Natural killer cell (primary cell): ENCODE measurements around the gene MGAT3. TPM values are rescaled to one million over a fixed set of nuclear protein-coding genes. Genes with fewer than 3 reads are reported as not detected.

Experiments used
- ATAC-seq, 3 donors: fragments of 150-1000 bp in 2 of 3; fragments of 200-7000 bp in 1 of 3; cut with Tn5 transposase; 1 replicate in 1 of 3; 2 replicates in 2 of 3; pipeline ENCODE4 v1.10.0; 2021; ENCODE audit warnings: mild to moderate bottlenecking in 2 of 3, moderate library complexity in 2 of 3
- DNase-seq, 2 donors: peaks; one replicate each; pipeline versions ENCODE4 v3.0.0 to v3.0.0-alpha.2; 2013 to 2021; ENCODE audit warnings: mixed read lengths in 1 of 2
- H3K27ac ChIP-seq: one replicate; pipeline ENCODE4 v1.5.1; 2013; ENCODE audit warnings: mild to moderate bottlenecking, low read length
- H3K27me3 ChIP-seq: one replicate; pipeline ENCODE4 v1.6.1; 2013; ENCODE audit warnings: low read length; ENCODE audit not compliant: control insufficient read depth, insufficient read depth
- H3K36me3 ChIP-seq: one replicate; pipeline ENCODE4 v1.6.1; 2013; ENCODE audit warnings: low read length; ENCODE audit not compliant: control insufficient read depth, insufficient read depth
- H3K4me1 ChIP-seq: one replicate; pipeline ENCODE4 v1.6.1; 2013; ENCODE audit warnings: low read length; ENCODE audit not compliant: control insufficient read depth, insufficient read depth
- H3K4me3 ChIP-seq: one replicate; pipeline ENCODE4 v1.5.1; 2013; ENCODE audit warnings: low read length
- H3K9me3 ChIP-seq: one replicate; pipeline ENCODE4 v1.6.1; 2013; ENCODE audit warnings: low read length; ENCODE audit not compliant: control insufficient read depth, insufficient read depth
- H3K27ac Mint-ChIP-seq, 2 donors: one replicate each; pipeline ENCODE4 v1.8.0; 2022; ENCODE audit warnings: mild to moderate bottlenecking in 2 of 2, mixed read lengths in 2 of 2, moderate library complexity in 1 of 2
- H3K27me3 Mint-ChIP-seq, 2 donors: one replicate each; pipeline ENCODE4 v1.8.0; 2022; ENCODE audit warnings: low read depth in 2 of 2, mixed read lengths in 2 of 2
- H3K36me3 Mint-ChIP-seq: one replicate; pipeline ENCODE4 v1.8.0; 2022; ENCODE audit warnings: mixed read lengths
- H3K4me1 Mint-ChIP-seq, 2 donors: one replicate each; pipeline ENCODE4 v1.8.0; 2022; ENCODE audit warnings: mixed read lengths in 2 of 2
- H3K4me3 Mint-ChIP-seq: one replicate; pipeline ENCODE4 v1.8.0; 2022; ENCODE audit warnings: mild to moderate bottlenecking, moderate library complexity, mixed read lengths
- H3K9me3 Mint-ChIP-seq, 2 donors: one replicate each; pipeline ENCODE4 v1.8.0; 2022; ENCODE audit warnings: mixed read lengths in 2 of 2
- CTCF ChIP-seq: fragments of 200-600 bp; IDR thresholded peaks from one replicate; pipeline ENCODE4 v1.8.0; 2022; ENCODE audit warnings: antibody characterized with exemption
- WGBS: methylation state at CpG from one replicate; pipeline ENCODE4 v1.1.7; 2013; ENCODE audit warnings: missing lambda C conversion rate; ENCODE audit not compliant: insufficient coverage; 5-methylcytosine and 5-hydroxymethylcytosine counted together
- intact Hi-C: fragments of 100-400 bp; cut with micrococcal nuclease; formaldehyde crosslinking; loops from one replicate; pipeline ENCODE4 v1.14.2; 2022
- total RNA-seq, 4 donors: library from RNA; stranded (reverse); fragments of 120-200 nt in 1 of 4; gene quantifications; one replicate each; pipeline versions ENCODE4 v1.2.3 to v1.2.4, GENCODE V29; 2013 to 2022

The MGAT3 gene
- total RNA-seq, 3 donors from 2014 or later (not counting 1 experiment from before 2014, with no cell fraction given), result 0.09 to 13.7 (median 0.11) TPM

DNA sequence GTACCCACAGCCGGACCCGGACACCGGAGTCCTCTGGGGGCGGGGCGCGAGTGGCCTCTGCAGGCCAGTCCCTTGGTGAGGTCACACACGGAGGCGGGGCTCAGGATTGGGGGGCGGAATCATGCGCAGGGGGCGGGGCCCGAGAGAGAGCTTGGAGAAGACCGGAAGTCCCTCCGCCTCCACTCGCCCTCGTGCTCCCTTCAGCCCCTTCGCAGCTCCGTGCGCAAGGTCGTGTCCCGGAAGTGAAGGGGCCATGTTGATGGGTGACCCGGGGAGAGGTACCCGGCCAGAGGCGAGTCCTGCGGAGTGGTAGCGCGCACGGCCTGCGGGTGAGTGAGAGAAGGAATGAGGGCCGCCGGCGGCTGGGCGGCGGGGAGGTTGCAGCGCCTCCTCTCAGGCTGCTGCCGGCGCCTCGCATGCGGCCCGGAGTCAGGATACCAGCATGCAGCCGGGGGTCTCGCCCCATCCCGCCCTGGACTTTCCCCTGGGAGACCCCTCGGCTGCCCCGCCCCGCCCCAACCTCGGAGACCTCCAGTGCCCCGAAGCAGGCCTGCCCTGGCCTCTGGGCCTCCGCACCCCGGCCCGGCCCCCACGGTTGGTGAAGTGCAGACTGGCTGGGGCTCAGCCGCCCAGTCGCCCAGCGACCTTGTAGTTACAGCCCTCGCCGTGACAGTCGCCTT lies 45.4 kb downstream of the MGAT3 start, which contains the start of gene MIEF1:
MIEF1 (plus strand) TSS at position 182 of the 680 bp plus-strand sequence. CDS start 9,005 bp downstream, outside the sequence.
- under 1% methylated on average over 58 of the region's 58 CpGs for WGBS
- Mint-ChIP-seq H3K9me3 (no peaks in the 10 kb centered on the region), H3K4me3 (peak within 1 kb of the TSS; percentile 91), H3K36me3 (no peaks in the 10 kb centered on the region), H3K4me1 (peaks cover 27 to 50% of the 10 kb centered on the region in 2 donors), H3K27ac (peak within 1 kb of the TSS; percentile 90 to 94), H3K27me3 (no peaks in the 10 kb centered on the region)
- TF ChIP-seq CTCF, result no peak
- ATAC-seq, result peak; percentile 97 to 99 (median 97)
- peaks cover 26% of the 10 kb centered on the region for H3K4me1 ChIP-seq
- H3K9me3 ChIP-seq, result no peaks in the 10 kb centered on the region
- H3K27me3 ChIP-seq, result no peaks in the 10 kb centered on the region
- H3K4me3 ChIP-seq, result peak within 1 kb of the TSS; percentile 76
- intact Hi-C loops, result loop anchor here (1.0 to 10.0 kb wide), 4 partner anchors 18 to 542 kb away; partner anchors contain the start of genes ATF4, RPS19BP1 and TAB1
- H3K36me3 ChIP-seq, result peaks cover 32% of the 10 kb centered on the region
- peak within 1 kb of the TSS; percentile 80 for H3K27ac ChIP-seq
- DNase-seq, result peak; percentile 89 to 95

DNA sequence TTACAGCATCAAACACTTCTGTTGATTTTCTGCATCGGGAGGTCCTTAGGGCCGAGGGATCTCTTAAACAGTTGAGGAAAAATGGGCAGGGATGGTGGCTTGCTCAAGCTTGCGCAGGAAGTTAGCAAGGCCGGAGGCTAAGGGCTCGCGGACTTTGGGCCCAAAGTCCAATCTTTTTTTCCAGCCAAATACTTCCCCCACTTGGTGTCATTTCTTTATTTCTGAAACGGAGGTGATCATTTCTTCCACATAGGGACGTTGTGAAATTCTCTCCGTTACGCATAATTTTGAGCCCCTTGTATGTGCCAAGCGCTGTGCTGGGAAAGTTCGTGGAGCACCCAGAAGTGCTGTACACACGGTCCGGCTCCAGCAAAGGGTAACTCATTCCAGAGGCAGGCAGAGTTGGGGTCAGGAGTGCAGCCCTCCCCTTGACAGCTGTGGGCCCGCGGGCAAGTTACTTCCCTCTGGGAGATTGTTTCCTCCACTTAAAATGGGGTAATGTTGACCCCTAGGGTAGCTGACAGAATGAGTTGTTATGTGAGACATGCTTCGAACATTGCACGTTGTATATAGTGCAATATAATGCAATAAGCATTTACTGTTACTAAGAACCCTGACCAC lies 46.1 kb downstream of the MGAT3 start:
- DNase-seq, result no peak
- peak overlapping the region; percentile 80 for H3K27ac ChIP-seq
- WGBS, result 8% methylated on average over 16 of the region's 18 CpGs
- Mint-ChIP-seq H3K27ac (peak overlapping the region; percentile 90 to 94), H3K4me3 (peak overlapping the region; percentile 81), H3K9me3 (no peaks in the 10 kb centered on the region), H3K36me3 (no peaks in the 10 kb centered on the region), H3K27me3 (no peaks in the 10 kb centered on the region), H3K4me1 (peaks cover 27 to 50% of the 10 kb centered on the region in 2 donors)
- no peak for TF ChIP-seq CTCF
- intact Hi-C loops, result loop anchor here (1.0 to 10.0 kb wide), 4 partner anchors 17 to 541 kb away; partner anchors contain the start of genes ATF4, RPS19BP1 and TAB1
- H3K4me3 ChIP-seq, result peak overlapping the region; percentile 76
- H3K36me3 ChIP-seq, result peaks cover 34% of the 10 kb centered on the region
- H3K27me3 ChIP-seq, result no peaks in the 10 kb centered on the region
- H3K9me3 ChIP-seq, result no peaks in the 10 kb centered on the region
- peaks cover 26% of the 10 kb centered on the region for H3K4me1 ChIP-seq
- no peak for ATAC-seq

GRCh38 chr22:39503630-39504029 lies 46.8 kb downstream of the MGAT3 start:
- Mint-ChIP-seq H3K36me3 (no peaks in the 10 kb centered on the region), H3K4me1 (peaks cover 32 to 57% of the 10 kb centered on the region in 2 donors), H3K27ac (peak overlapping the region; percentile 90 to 94), H3K27me3 (no peaks in the 10 kb centered on the region), H3K9me3 (no peaks in the 10 kb centered on the region), H3K4me3 (peak overlapping the region; percentile 81)
- H3K27ac ChIP-seq, result no peak overlapping the region
- no peaks in the 10 kb centered on the region for H3K9me3 ChIP-seq
- H3K4me3 ChIP-seq, result no peak overlapping the region
- peaks cover 26% of the 10 kb centered on the region for H3K4me1 ChIP-seq
- no peaks in the 10 kb centered on the region for H3K27me3 ChIP-seq
- intact Hi-C loops, result loop anchor here (10.0 kb wide), 1 partner anchor 109 kb away; the partner anchor contains the start of gene TAB1
- DNase-seq (no peak), ATAC-seq (no peak)
- 79% methylated on average over 4 of the region's 6 CpGs for WGBS
- H3K36me3 ChIP-seq, result peaks cover 41% of the 10 kb centered on the region
- no peak for TF ChIP-seq CTCF
